H9 (cell line): ENCODE results near the gene SIK2. TPM values are rescaled to one million over a fixed set of nuclear protein-coding genes. Genes with fewer than 3 reads are reported as not detected.

Experiments used
- DNase-seq: peaks from one replicate; pipeline ENCODE4 v3.0.0-alpha.2; 2017
- H2AFZ ChIP-seq: one replicate; pipeline ENCODE4 v1.6.1; 2013; ENCODE audit warnings: mild to moderate bottlenecking, low read length, control low read depth, moderate library complexity
- H2AK5ac ChIP-seq: 2 replicates; pipeline ENCODE4 v1.6.1; 2013; ENCODE audit warnings: low read length, control low read depth, mixed read lengths; ENCODE audit not compliant: insufficient read length
- H2BK120ac ChIP-seq: one replicate; pipeline ENCODE4 v1.6.1; 2013; ENCODE audit warnings: low read depth, mild to moderate bottlenecking, low read length, control low read depth, inconsistent platforms; ENCODE audit not compliant: poor library complexity, severe bottlenecking
- H2BK12ac ChIP-seq: 2 replicates; pipeline ENCODE4 v1.6.1; 2013; ENCODE audit warnings: low read length, control low read depth, mixed read lengths, low read depth; ENCODE audit not compliant: insufficient read length
- H2BK15ac ChIP-seq: 2 replicates; pipeline ENCODE4 v1.6.1; 2013; ENCODE audit warnings: low read depth, low read length, control low read depth
- H2BK20ac ChIP-seq: one replicate; pipeline ENCODE4 v1.6.1; 2013; ENCODE audit warnings: low read depth, mild to moderate bottlenecking, low read length, control low read depth, inconsistent platforms; ENCODE audit not compliant: poor library complexity, severe bottlenecking
- H2BK5ac ChIP-seq: 2 replicates; pipeline ENCODE4 v1.6.1; 2013; ENCODE audit warnings: low read length, control low read depth, mixed read lengths; ENCODE audit not compliant: insufficient read length
- H3K14ac ChIP-seq: 2 replicates; pipeline ENCODE4 v1.6.1; 2013; ENCODE audit warnings: low read length, control low read depth; ENCODE audit not compliant: insufficient read depth
- H3K18ac ChIP-seq: 2 replicates; pipeline ENCODE4 v1.6.1; 2013; ENCODE audit warnings: low read depth, mild to moderate bottlenecking, mixed read lengths, low read length, control low read depth; ENCODE audit not compliant: insufficient read length
- H3K23ac ChIP-seq: 2 replicates; pipeline ENCODE4 v1.6.1; 2013; ENCODE audit warnings: low read length, control low read depth, mixed read lengths, low read depth; ENCODE audit not compliant: insufficient read length
- H3K23me2 ChIP-seq: 2 replicates; pipeline ENCODE4 v1.6.1; 2013; ENCODE audit warnings: low read depth, mild to moderate bottlenecking, mixed read lengths, low read length, control low read depth; ENCODE audit not compliant: insufficient read length, poor library complexity, severe bottlenecking
- H3K27ac ChIP-seq: 2 replicates; pipeline ENCODE4 v1.5.1; 2013; ENCODE audit warnings: low read length, control low read depth, mixed read lengths, low read depth; ENCODE audit not compliant: insufficient read length
- H3K27me3 ChIP-seq: 2 replicates; pipeline ENCODE4 v1.6.1; 2013; ENCODE audit warnings: low read length, control low read depth, inconsistent platforms; ENCODE audit not compliant: insufficient read depth
- H3K4ac ChIP-seq: 2 replicates; pipeline ENCODE4 v1.6.1; 2013; ENCODE audit warnings: low read depth, mild to moderate bottlenecking, control low read depth, inconsistent platforms, low read length, moderate library complexity
- H3K4me1 ChIP-seq: 2 replicates; pipeline ENCODE4 v1.6.1; 2013; ENCODE audit warnings: low read length, control low read depth, inconsistent platforms; ENCODE audit not compliant: insufficient read depth
- H3K4me2 ChIP-seq: 2 replicates; pipeline ENCODE4 v1.6.1; 2013; ENCODE audit warnings: low read length, control low read depth, mixed read lengths; ENCODE audit not compliant: insufficient read length, insufficient read depth
- H3K56ac ChIP-seq: 2 replicates; pipeline ENCODE4 v1.6.1; 2013; ENCODE audit warnings: low read depth, mild to moderate bottlenecking, mixed read lengths, low read length, control low read depth; ENCODE audit not compliant: insufficient read length
- H3K79me1 ChIP-seq: 2 replicates; pipeline ENCODE4 v1.6.1; 2013; ENCODE audit warnings: low read depth, mild to moderate bottlenecking, moderate library complexity, low read length, control low read depth, inconsistent platforms; ENCODE audit not compliant: insufficient read depth, poor library complexity, severe bottlenecking
- H3K79me2 ChIP-seq: 2 replicates; pipeline ENCODE4 v1.6.1; 2013; ENCODE audit warnings: low read length, control low read depth, inconsistent platforms; ENCODE audit not compliant: insufficient read depth
- H3K9ac ChIP-seq: 2 replicates; pipeline ENCODE4 v1.6.1; 2013; ENCODE audit warnings: low read length, control low read depth, mixed read lengths; ENCODE audit not compliant: insufficient read length; ENCODE audit errors: extremely low read depth
- H3K9me3 ChIP-seq: one replicate; pipeline ENCODE4 v1.6.1; 2013; ENCODE audit warnings: low read depth, low read length, inconsistent platforms; ENCODE audit not compliant: control insufficient read depth
- H3T11ph ChIP-seq: one replicate; pipeline ENCODE4 v1.6.1; 2013; ENCODE audit warnings: mild to moderate bottlenecking, low read length, control low read depth, inconsistent platforms
- H4K20me1 ChIP-seq: one replicate; pipeline ENCODE4 v1.6.1; 2013; ENCODE audit not compliant: control insufficient read depth, insufficient read length, insufficient read depth
- H4K5ac ChIP-seq: 2 replicates; pipeline ENCODE4 v1.6.1; 2013; ENCODE audit warnings: low read depth, mild to moderate bottlenecking, mixed read lengths, low read length, control low read depth; ENCODE audit not compliant: insufficient read length
- H4K8ac ChIP-seq: replicated peaks from 2 replicates; pipeline ENCODE4 v1.6.1; 2013; ENCODE audit warnings: low read length, control low read depth, mixed read lengths, low read depth; ENCODE audit not compliant: insufficient read length
- H4K91ac ChIP-seq: 2 replicates; pipeline ENCODE4 v1.6.1; 2013; ENCODE audit warnings: low read depth, mild to moderate bottlenecking, moderate library complexity, mixed read lengths, low read length, control low read depth; ENCODE audit not compliant: insufficient read length
- H3K27ac Mint-ChIP-seq, 3 experiments: 2 replicates in 2 of 3; 3 replicates in 1 of 3; pipeline ENCODE4 v1.8.0; 2020 to 2021; ENCODE audit warnings: mixed read lengths in 3 of 3, mild to moderate bottlenecking in 1 of 3, moderate library complexity in 1 of 3
- H3K27me3 Mint-ChIP-seq: 2 replicates; pipeline ENCODE4 v1.8.0; 2021; ENCODE audit warnings: low read depth, mild to moderate bottlenecking, moderate library complexity, mixed read lengths
- H3K36me3 Mint-ChIP-seq, 3 experiments: 2 replicates in 2 of 3; 3 replicates in 1 of 3; pipeline ENCODE4 v1.8.0; 2020 to 2021; ENCODE audit warnings: low read depth in 3 of 3, mixed read lengths in 3 of 3; ENCODE audit not compliant: insufficient read depth in 1 of 3
- H3K4me1 Mint-ChIP-seq, 2 experiments: 2 replicates each; pipeline ENCODE4 v1.8.0; 2020; ENCODE audit warnings: mixed read lengths in 2 of 2
- H3K4me3 Mint-ChIP-seq, 2 experiments: 2 replicates in 1 of 2; 3 replicates in 1 of 2; pipeline ENCODE4 v1.8.0; 2020 to 2021; ENCODE audit warnings: mild to moderate bottlenecking in 2 of 2, mixed read lengths in 2 of 2, moderate library complexity in 1 of 2
- H3K9me3 Mint-ChIP-seq, 2 experiments: 2 replicates in 1 of 2; 3 replicates in 1 of 2; pipeline ENCODE4 v1.8.0; 2020; ENCODE audit warnings: mild to moderate bottlenecking in 2 of 2, mixed read lengths in 2 of 2, moderate library complexity in 1 of 2
- WGBS: extraction: QIAGEN DNeasy Blood & Tissue Kit; methylation state at CpG from one replicate; pipeline ENCODE4 v1.1.7; 2013; ENCODE audit warnings: missing lambda C conversion rate, low lambda C conversion rate, mixed read lengths; ENCODE audit not compliant: insufficient read length; ENCODE audit errors: extremely low coverage; 5-methylcytosine and 5-hydroxymethylcytosine counted together
- total RNA-seq: library from RNA; stranded (reverse); gene quantifications from 2 replicates; pipeline ENCODE4 v1.2.1, GENCODE V29; 2021
- TF ChIP-seq, protein P1 (sequence below): fragments of 200-600 bp; sonication (generic); conservative IDR thresholded peaks from 3 replicates; pipeline ENCODE4 v1.8.0; 2021; ENCODE audit warnings: antibody characterized with exemption, mild to moderate bottlenecking

The SIK2 gene
- total RNA-seq, 1 experiment from 2014 or later = 7.5 TPM

GRCh38 chr11:111720801-111721494 lies 118.7 kb downstream of the SIK2 start:
- Histone ChIP-seq H3K9ac (no peak overlapping the region), H3T11ph (no peak overlapping the region), H2AK5ac (no peak overlapping the region), H3K79me1 (no peaks in the 10 kb centered on the region), H3K14ac (no peak overlapping the region), H2AFZ (no peak overlapping the region), H2BK20ac (no peak overlapping the region), H3K23ac (no peak overlapping the region), H3K23me2 (no peaks in the 10 kb centered on the region), H3K9me3 (no peaks in the 10 kb centered on the region), H3K18ac (no peak overlapping the region), H3K4me1 (no peaks in the 10 kb centered on the region; the same call in 1 of the 2 replicates), H4K91ac (no peak overlapping the region), H3K27me3 (no peaks in the 10 kb centered on the region), H4K5ac (no peak overlapping the region), H2BK15ac (no peak overlapping the region), H4K20me1 (no peaks in the 10 kb centered on the region), H3K4me2 (no peak overlapping the region), H3K27ac (no peak overlapping the region), H2BK12ac (no peak overlapping the region), H2BK5ac (no peak overlapping the region), H3K4ac (no peak overlapping the region), H3K56ac (no peak overlapping the region), H2BK120ac (no peak overlapping the region), H4K8ac (no peak overlapping the region), H3K79me2 (no peaks in the 10 kb centered on the region)
- H3K27me3 Mint-ChIP-seq = no peaks in the 10 kb centered on the region
- H3K36me3 Mint-ChIP-seq = peaks cover 9 to 47% (median 34%) of the 10 kb centered on the region in 3 experiments; a peak in 6 of 7 replicates
- TF ChIP-seq, protein P1, sequence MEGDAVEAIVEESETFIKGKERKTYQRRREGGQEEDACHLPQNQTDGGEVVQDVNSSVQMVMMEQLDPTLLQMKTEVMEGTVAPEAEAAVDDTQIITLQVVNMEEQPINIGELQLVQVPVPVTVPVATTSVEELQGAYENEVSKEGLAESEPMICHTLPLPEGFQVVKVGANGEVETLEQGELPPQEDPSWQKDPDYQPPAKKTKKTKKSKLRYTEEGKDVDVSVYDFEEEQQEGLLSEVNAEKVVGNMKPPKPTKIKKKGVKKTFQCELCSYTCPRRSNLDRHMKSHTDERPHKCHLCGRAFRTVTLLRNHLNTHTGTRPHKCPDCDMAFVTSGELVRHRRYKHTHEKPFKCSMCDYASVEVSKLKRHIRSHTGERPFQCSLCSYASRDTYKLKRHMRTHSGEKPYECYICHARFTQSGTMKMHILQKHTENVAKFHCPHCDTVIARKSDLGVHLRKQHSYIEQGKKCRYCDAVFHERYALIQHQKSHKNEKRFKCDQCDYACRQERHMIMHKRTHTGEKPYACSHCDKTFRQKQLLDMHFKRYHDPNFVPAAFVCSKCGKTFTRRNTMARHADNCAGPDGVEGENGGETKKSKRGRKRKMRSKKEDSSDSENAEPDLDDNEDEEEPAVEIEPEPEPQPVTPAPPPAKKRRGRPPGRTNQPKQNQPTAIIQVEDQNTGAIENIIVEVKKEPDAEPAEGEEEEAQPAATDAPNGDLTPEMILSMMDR = no peak
- peak overlapping the region in 1 of 3 experiments; percentile 68; a peak in 1 of 7 replicates for H3K27ac Mint-ChIP-seq
- H3K4me3 Mint-ChIP-seq = no peak overlapping the region
- H3K4me1 Mint-ChIP-seq = peaks cover 22 to 27% of the 10 kb centered on the region in 2 experiments
- no CpG with 5 or more reads among the region's 7 CpGs for WGBS
- DNase-seq = no peak
- H3K9me3 Mint-ChIP-seq = no peaks in the 10 kb centered on the region
